Activated T-cell treated with anti-CD3 and anti-CD28 coated beads for 1 hour (primary cell): Measurements from ENCODE around the gene EDEM2.
"Not testable (repeated sequence)": the region's sequence is repeated elsewhere in the genome, so short reads cannot be mapped to it uniquely, and the experiment has no call there.

Experiments used
- DNase-seq: peaks from one replicate; pipeline ENCODE4 v3.0.0-alpha.2; 2020; ENCODE audit warnings: low read depth

EDEM2 gene

GRCh38 chr20:35129647-35130069, 17.5 kb downstream of the EDEM2 start:
- DNase-seq, result no peak

- DNase-seq, result no peak
These were observed 21.4 kb downstream of the EDEM2 start for GRCh38 chr20:35125753-35126152.

- no peak for DNase-seq
These were observed 24.3 kb downstream of the EDEM2 start for GRCh38 chr20:35122756-35123405.

- no peak for DNase-seq
These were observed 25.9 kb downstream of the EDEM2 start for GRCh38 chr20:35121186-35121585.

DNA sequence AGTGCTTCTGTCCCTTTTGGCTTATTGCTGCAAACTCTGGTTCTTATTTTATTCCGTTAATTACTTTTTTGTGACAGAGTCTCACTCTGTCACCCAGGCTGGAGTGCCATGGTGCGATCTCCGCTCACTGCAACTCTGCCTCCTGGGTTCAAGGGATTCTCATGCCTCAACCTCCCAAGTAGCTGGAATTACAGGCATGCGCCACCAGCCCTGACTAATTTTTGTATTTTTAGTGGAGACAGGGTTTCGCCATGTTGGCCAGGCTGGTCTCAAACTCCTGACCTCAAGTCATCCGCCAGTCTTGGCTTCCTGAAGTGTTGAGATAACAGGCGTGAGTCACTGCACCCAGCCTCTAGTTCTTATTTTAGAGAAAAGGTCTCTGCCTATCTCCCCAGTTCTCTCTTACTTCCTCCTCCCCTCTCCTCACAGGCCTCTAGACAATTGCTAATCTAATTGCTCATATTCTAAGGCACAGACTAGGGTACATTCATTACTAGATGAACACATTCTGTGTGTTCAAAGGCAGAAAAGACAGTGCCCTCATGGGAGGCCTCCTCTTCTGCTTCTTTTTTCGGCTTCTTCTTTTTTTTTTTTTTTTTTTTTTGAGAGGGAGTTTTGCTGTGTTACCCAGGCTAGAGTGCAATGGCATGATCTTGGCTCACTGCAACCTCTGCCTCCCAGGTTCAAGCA, 27.0 kb downstream of the EDEM2 start:
- DNase-seq, result no peak

DNA sequence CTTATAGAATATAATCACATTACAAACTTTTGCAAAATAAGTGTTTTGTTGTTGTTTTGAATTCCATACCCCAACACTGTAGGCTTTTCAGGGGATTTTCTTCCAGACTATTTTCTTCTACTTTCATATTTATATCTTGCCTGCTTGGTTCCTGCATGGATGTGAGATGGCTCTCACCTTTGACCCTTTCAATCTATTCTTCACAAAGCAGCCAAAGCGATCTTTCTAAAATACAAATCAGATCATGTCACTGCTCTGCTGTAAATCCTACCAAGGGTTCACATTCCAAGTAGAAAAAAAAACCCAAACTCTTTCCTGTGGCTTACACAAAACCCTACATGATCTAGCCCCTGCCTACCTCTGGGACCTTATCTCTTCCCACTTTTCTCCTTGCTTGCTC, 29.5 kb downstream of the EDEM2 start:
- DNase-seq, result no peak

GRCh38 chr20:35117196-35117595, 29.9 kb downstream of the EDEM2 start:
- no peak for DNase-seq

DNA sequence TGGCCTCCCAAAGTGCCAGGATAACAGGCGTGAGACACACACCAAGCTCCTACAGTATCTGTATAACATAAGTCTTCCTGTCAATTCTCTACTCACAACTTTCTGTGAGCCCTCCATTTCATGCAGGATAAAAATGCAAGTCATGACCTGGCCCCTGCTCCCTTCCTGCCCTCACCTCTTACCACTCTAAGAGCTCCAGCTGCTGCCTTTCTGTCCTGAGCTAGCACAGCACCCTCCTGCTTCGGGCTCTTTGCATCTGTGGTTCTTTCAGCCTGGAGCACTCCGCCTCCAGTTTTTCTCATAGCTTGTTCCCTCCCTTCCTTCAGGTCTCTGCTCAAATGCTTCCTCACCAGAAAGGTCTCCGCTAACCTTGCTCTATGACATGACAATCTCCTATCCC, 30.9 kb downstream of the EDEM2 start:
- no peak for DNase-seq

GRCh38 chr20:35115606-35116005, 31.5 kb downstream of the EDEM2 start:
- DNase-seq, result no peak

- DNase-seq, result not testable (repeated sequence)
These were observed 34.9 kb downstream of the EDEM2 start for GRCh38 chr20:35112276-35112675.

- DNase-seq, result no peak
These were observed 35.8 kb downstream of the EDEM2 start for GRCh38 chr20:35111141-35111888.

DNA sequence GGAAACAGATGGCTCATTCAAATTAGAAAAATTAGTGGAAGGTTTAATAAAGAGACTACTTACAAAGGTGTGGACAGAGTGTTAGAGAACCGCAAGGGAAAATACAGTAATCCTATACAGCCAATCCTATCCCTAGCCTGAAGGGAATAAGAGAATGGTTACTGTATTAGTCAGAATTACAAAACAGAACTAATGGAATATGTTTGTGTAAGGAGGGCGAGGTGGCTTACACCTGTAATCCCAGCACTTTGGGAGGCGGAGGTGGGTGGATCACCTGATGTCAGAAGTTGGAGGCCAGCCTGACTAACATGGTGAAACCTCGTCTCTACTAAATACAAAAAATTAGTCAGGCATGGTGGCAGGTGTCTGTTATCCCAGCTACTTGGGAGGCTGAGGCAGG, 38.2 kb downstream of the EDEM2 start:
- DNase-seq, result no peak

- DNase-seq, result no peak
These were observed 40.2 kb downstream of the EDEM2 start for GRCh38 chr20:35106827-35107380.

GRCh38 chr20:35104685-35105295, 42.3 kb downstream of the EDEM2 start:
- no peak for DNase-seq

- no peak for DNase-seq
These were observed 45.5 kb downstream of the EDEM2 start for GRCh38 chr20:35101620-35102019.

DNA sequence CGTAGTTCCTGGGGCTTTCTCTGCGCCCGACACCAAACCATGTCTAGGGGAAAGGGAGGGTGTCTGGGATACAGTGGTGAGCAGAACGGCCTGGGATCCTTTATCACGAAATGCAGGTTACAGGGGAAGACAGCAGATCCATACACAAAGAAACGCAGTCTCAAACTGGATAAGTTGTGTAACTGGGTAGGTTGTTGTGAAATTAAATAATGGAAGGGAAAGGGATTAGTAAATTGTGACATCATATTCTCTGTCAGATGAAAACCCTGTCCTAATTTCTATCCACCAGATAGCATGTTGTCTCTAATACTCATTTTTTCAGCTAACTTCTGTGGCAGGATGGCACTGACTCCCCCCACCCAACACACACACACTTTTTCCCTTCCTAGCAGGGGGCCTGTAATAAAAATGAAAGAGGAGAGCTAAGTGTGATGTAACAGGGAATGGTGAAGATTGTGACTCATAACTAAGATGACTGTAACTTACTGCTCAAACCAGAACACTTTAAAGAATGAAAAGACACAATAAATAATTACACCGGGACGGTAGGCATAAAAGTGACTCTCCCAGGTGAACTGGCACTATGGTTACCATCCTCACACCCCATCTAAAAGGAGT, 53.8 kb downstream of the EDEM2 start:
- DNase-seq, result no peak

- DNase-seq, result peak; percentile 82
These were observed 54.4 kb downstream of the EDEM2 start, which contains the start of gene TRPC4AP for GRCh38 chr20:35092524-35093266. Gene TRPC4AP, minus strand, starts transcription at chr20:35092807. Its CDS starts 26 bp downstream, at chr20:35092781.

DNA sequence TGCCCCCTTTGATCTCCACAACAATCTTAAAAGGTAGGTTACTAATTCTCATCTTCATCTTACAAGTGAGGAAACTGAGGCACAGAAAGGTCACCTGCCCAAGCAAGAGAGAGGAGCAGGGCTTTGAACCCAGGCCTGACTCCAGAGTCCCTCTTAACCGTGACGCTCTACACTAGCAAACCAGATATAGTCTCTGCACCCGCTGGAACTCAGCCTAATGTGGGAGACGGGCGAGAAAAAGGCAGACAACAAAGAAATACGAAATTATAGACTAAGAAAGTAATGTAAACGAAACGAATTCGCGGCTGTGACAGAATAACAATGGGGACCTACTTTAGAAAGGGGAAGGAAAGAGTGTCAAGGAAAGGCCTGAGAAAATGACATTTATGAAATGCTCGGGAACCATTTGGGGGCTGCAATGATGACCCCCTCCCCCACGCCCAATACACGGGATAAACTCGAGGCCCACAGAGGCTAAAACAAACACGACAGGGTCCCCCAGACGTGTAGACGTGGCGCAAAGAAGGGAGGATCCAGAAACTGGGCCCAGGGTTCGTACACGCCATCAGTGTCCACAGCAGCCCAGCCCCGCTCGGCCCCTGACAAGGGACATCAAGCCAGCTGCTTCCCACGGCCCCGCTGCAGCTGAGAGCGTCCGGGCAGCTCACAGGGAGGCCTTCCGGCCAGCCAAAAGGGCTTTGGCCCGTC, 55.2 kb downstream of the EDEM2 start:
- DNase-seq, result peak; percentile 11

DNA sequence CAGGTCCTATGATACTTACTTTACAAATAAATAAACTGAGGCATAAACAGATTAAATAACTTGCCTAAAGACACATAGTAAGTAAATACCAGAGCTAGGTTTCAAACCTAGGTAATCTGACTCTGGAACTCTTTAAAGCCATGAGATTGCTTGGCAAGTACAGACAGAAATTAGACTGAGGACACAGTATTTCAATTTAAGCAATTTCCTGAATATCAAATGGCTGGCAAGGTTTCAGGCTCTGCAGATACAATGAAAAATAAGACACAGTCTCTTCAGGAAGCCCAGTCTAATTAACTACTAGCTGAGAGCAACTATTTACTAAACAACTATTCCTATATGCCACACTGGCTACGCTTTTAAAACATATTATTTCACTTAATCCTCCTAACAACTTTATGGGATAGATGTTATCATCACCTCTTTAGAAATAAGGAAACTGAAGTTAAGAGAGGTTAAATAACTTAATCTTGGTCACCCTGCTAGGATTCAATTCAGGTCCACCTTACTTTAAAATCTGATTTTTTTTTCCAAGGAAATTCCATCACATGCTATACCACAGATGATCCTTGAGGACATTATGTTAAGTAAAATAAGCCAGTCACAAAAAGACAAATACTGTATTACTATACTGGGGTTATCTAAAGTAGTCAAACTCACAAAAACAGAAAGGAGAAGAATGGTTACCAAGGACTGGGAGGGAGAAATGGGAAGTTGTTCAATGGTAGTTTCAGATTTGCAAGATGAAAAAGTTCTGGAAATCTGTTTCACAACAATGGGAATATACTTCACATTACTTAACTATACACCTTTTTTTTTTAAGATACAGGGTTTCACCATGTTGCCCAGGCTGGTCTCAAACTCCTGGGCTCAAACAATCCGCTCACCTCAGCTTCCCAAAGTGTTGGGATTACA, 58.6 kb downstream of the EDEM2 start:
- DNase-seq, result no peak
